GM12873 (cell line): ENCODE data around the gene BZW2.

Experiments used
- CTCF ChIP-seq: IDR thresholded peaks from 2 replicates; pipeline ENCODE4 v1.5.1; 2012; ENCODE audit warnings: low read depth, mild to moderate bottlenecking, moderate library complexity, low read length, control low read depth; ENCODE audit not compliant: insufficient read depth; ENCODE audit errors: missing control alignments

Gene BZW2

GRCh38 chr7:16645593-16646471, at the start of gene BZW2, which contains the start of gene ANKMY2:
Gene BZW2 (plus strand): TSS chr7:16646181. CDS start chr7:16665444, 19,263 bp downstream.
Gene ANKMY2 (minus strand): TSS chr7:16645754. CDS start chr7:16645573, 181 bp downstream.
- TF ChIP-seq CTCF, result no peak

GRCh38 chr7:16598015-16598414, 48.0 kb upstream of the BZW2 start:
- TF ChIP-seq CTCF, result no peak

- no peak for TF ChIP-seq CTCF
Measured at GRCh38 chr7:16599860-16600259, 46.1 kb upstream of the BZW2 start.

- no peak for TF ChIP-seq CTCF
Measured at GRCh38 chr7:16603633-16604032, 42.3 kb upstream of the BZW2 start.

DNA sequence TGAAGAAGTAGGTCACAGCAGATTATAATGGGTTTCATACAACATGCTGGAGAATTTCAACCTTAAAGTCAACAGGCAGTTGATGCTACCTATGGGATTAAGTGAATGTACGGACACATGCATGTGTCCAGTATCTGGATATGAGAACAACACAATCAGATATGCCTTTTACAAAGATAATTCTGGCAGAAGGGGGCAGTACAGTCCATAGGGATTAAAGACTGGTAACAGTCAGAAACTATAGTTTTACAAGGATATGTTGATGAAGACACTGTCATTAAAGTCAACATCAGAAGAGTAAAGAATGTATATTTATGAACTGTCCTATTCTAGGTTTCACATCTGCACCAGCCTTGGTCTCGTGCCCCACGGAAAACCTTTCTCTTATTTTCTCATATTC, 41.9 kb upstream of the BZW2 start:
- no peak for TF ChIP-seq CTCF

- TF ChIP-seq CTCF, result no peak
Measured at GRCh38 chr7:16606704-16607103, 39.3 kb upstream of the BZW2 start.

DNA sequence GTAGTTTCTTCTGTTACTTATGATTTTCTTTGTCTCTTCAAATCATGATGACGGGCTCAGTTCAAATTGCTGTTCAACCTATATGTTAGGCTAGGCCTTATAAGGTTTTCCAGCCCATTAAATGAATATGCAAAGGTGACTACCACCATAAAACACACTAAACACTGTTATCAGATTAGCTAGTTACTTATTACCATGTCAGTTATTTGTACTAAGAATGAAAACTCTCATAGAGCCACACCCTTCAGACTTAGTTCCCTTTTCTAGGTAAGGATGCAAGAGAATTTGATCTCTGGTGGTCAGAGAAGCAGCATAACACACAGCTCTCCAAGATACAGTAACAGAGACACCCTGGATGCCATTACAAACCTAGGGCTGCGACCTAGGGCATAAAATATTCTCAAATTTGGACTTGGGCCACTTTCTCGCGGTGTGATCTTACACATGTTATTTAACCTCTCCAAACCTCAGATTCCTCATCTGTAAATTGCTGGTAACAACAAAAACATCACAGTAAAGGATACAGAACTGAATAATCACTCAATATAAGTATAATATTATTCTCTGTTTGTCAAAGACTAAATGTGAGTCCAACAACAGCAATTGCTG, 36.0 kb upstream of the BZW2 start:
- TF ChIP-seq CTCF, result no peak
